Measurements from ENCODE around the gene PI16.
A peak's percentile ranks its signal among the peaks of the same experiment; 100 is the strongest.

- TF ChIP-seq CTCF (IDR thresholded peaks at IDR 0.05) (no peak), REST (IDR thresholded peaks at IDR 0.05; ENCODE audit: low read depth, low read length) (no peak), EP300 (IDR thresholded peaks at IDR 0.05; ENCODE audit: borderline replicate concordance in 1 of 2, low read depth in 1 of 2, low read length in 1 of 2) (peak in 1 of 2 experiments; percentile 67; a peak in 1 of 4 replicates), MXI1 (IDR thresholded peaks at IDR 0.05; ENCODE audit: low read depth, low read length) (no peak)
These were observed 21.4 kb upstream of the PI16 start for GRCh38 chr6:36933102-36933501.
